ENCODE data around the gene PYGB. TPM values are rescaled to one million over a fixed set of nuclear protein-coding genes. Genes with fewer than 3 reads are reported as not detected.
A peak's percentile ranks its signal among the peaks of the same experiment; 100 is the strongest.

Gene PYGB
- total RNA-seq, 1 experiment from 2014 or later = 78.9 TPM

- CTCF ChIA-PET = no interaction called here
Observed at GRCh38 chr20:25274891-25275812, 27.3 kb downstream of the PYGB start.

GRCh38 chr20:25275813-25276532, 28.1 kb downstream of the PYGB start:
- POLR2A ChIA-PET = no interaction called here
- Histone ChIP-seq H3K4me1 (no peaks in the 10 kb centered on the region), H3K36me3 (ENCODE audit: control insufficient read depth, insufficient read depth, low read length) (no peaks in the 10 kb centered on the region; the same call in 1 of the 2 replicates), H3K9me3 (no peaks in the 10 kb centered on the region), H3K4me3 (ENCODE audit: low read depth, low read length) (no peak overlapping the region), H3K27me3 (replicated peaks; ENCODE audit: control insufficient read depth, insufficient read depth, low read length) (no peaks in the 10 kb centered on the region)
- intact Hi-C loops (cut with micrococcal nuclease; ENCODE audit: unreplicated experiment) = no loop called here
- Mint-ChIP-seq H3K27me3 (ENCODE audit: insufficient read depth, unreplicated experiment) (no peaks in the 10 kb centered on the region), H3K4me3 (ENCODE audit: unreplicated experiment) (no peak overlapping the region), H3K9me3 (ENCODE audit: unreplicated experiment) (no peaks in the 10 kb centered on the region), H3K36me3 (ENCODE audit: insufficient read depth, unreplicated experiment) (peaks cover 35% of the 10 kb centered on the region), H3K4me1 (ENCODE audit: low read depth, unreplicated experiment) (no peaks in the 10 kb centered on the region), H3K27ac (ENCODE audit: unreplicated experiment) (no peak overlapping the region)
- CTCF ChIA-PET = no interaction called here
- BruUV-seq (replicated peaks) = no TSS peak
- no peak for TF ChIP-seq CTCF (IDR thresholded peaks at IDR 0.05; ENCODE audit: insufficient read depth in 1 of 2, low read depth in 1 of 2, low read length in 1 of 2, severe bottlenecking in 1 of 2, unreplicated experiment in 1 of 2)
- DNase-seq = peak in 1 of 2 experiments; percentile 27

More at GRCh38 chr20:25274891-25275812, 27.3 kb downstream of the PYGB start:
- H3K27me3 ChIP-seq (replicated peaks; ENCODE audit: control insufficient read depth, insufficient read depth, low read length) = no peaks in the 10 kb centered on the region
- H3K9me3 ChIP-seq = no peaks in the 10 kb centered on the region
- peak in 1 of 2 experiments; percentile 24 for DNase-seq
- Mint-ChIP-seq H3K4me3 (ENCODE audit: unreplicated experiment) (no peak overlapping the region), H3K9me3 (ENCODE audit: unreplicated experiment) (no peaks in the 10 kb centered on the region), H3K4me1 (ENCODE audit: low read depth, unreplicated experiment) (no peaks in the 10 kb centered on the region), H3K27ac (ENCODE audit: unreplicated experiment) (no peak overlapping the region), H3K27me3 (ENCODE audit: insufficient read depth, unreplicated experiment) (no peaks in the 10 kb centered on the region), H3K36me3 (ENCODE audit: insufficient read depth, unreplicated experiment) (peaks cover 35% of the 10 kb centered on the region)
- H3K4me3 ChIP-seq (ENCODE audit: low read depth, low read length) = no peak overlapping the region
- no TSS peak for BruUV-seq (replicated peaks)
- intact Hi-C loops (cut with micrococcal nuclease; ENCODE audit: unreplicated experiment) = no loop called here
- no peaks in the 10 kb centered on the region for H3K4me1 ChIP-seq
- POLR2A ChIA-PET = no interaction called here
- TF ChIP-seq CTCF (IDR thresholded peaks at IDR 0.05; ENCODE audit: insufficient read depth in 1 of 2, low read depth in 1 of 2, low read length in 1 of 2, severe bottlenecking in 1 of 2, unreplicated experiment in 1 of 2) = no peak
- no peaks in the 10 kb centered on the region; the same call in 1 of the 2 replicates for H3K36me3 ChIP-seq (ENCODE audit: control insufficient read depth, insufficient read depth, low read length)

- no peak for TF ChIP-seq CTCF (IDR thresholded peaks at IDR 0.05; ENCODE audit: insufficient read depth in 1 of 2, low read depth in 1 of 2, low read length in 1 of 2, severe bottlenecking in 1 of 2, unreplicated experiment in 1 of 2)
- H3K4me3 ChIP-seq (ENCODE audit: low read depth, low read length) = no peak overlapping the region
- CTCF ChIA-PET = no interaction called here
- no peaks in the 10 kb centered on the region for H3K9me3 ChIP-seq
- BruUV-seq (replicated peaks) = no TSS peak
- H3K36me3 Mint-ChIP-seq (ENCODE audit: insufficient read depth, unreplicated experiment) = peaks cover 35% of the 10 kb centered on the region
- no peaks in the 10 kb centered on the region; the same call in 1 of the 2 replicates for H3K36me3 ChIP-seq (ENCODE audit: control insufficient read depth, insufficient read depth, low read length)
- intact Hi-C loops (cut with micrococcal nuclease; ENCODE audit: unreplicated experiment) = no loop called here
- POLR2A ChIA-PET = no interaction called here
- no peak overlapping the region for H3K4me3 Mint-ChIP-seq (ENCODE audit: unreplicated experiment)
- no peak overlapping the region for H3K27ac Mint-ChIP-seq (ENCODE audit: unreplicated experiment)
- H3K4me1 Mint-ChIP-seq (ENCODE audit: low read depth, unreplicated experiment) = no peaks in the 10 kb centered on the region
- H3K9me3 Mint-ChIP-seq (ENCODE audit: unreplicated experiment) = no peaks in the 10 kb centered on the region
- H3K27me3 Mint-ChIP-seq (ENCODE audit: insufficient read depth, unreplicated experiment) = no peaks in the 10 kb centered on the region
- peak in 1 of 2 experiments; percentile 26 for DNase-seq
- no peaks in the 10 kb centered on the region for H3K27me3 ChIP-seq (replicated peaks; ENCODE audit: control insufficient read depth, insufficient read depth, low read length)
- H3K4me1 ChIP-seq = no peaks in the 10 kb centered on the region
Observed at GRCh38 chr20:25276533-25277050, 28.7 kb downstream of the PYGB start.

Data from Caco-2 (cell line).